GM12872 (cell line): Measurements from ENCODE around the gene IGF2BP3.

Experiments
- CTCF ChIP-seq: IDR thresholded peaks from 3 replicates; pipeline ENCODE4 v1.5.1; 2011; ENCODE audit warnings: low read depth, mild to moderate bottlenecking, low read length, moderate library complexity; ENCODE audit not compliant: insufficient read depth

The IGF2BP3 gene

GRCh38 chr7:23378996-23379395 lies 91.3 kb downstream of the IGF2BP3 start:
- no peak for TF ChIP-seq CTCF

GRCh38 chr7:23377134-23377533 lies 93.2 kb downstream of the IGF2BP3 start:
- TF ChIP-seq CTCF = no peak

GRCh38 chr7:23373151-23374004 lies 96.9 kb downstream of the IGF2BP3 start:
- TF ChIP-seq CTCF = no peak

- no peak for TF ChIP-seq CTCF
These were observed 97.7 kb downstream of the IGF2BP3 start for GRCh38 chr7:23372611-23373010.

- no peak for TF ChIP-seq CTCF
These were observed 98.6 kb downstream of the IGF2BP3 start for GRCh38 chr7:23371654-23372053.

- no peak for TF ChIP-seq CTCF
These were observed 100.4 kb downstream of the IGF2BP3 start for GRCh38 chr7:23369695-23370404.

GRCh38 chr7:23369100-23369499 lies 101.2 kb downstream of the IGF2BP3 start:
- TF ChIP-seq CTCF = no peak
